Renal cortical epithelial cell (primary cell): ENCODE measurements around the gene CKB. TPM values are rescaled to one million over a fixed set of nuclear protein-coding genes. Genes with fewer than 3 reads are reported as not detected.

Experiments used
- DNase-seq: peaks from one replicate; pipeline ENCODE4 v3.0.0-alpha.2; 2011; ENCODE audit warnings: low read depth
- total RNA-seq: library from RNA; depleted of rRNA; stranded (reverse); fragments of >200 nt; gene quantifications from 2 replicates; pipeline ENCODE4 v1.2.3, GENCODE V29; 2014

Gene CKB
- total RNA-seq, 1 donor from 2014 or later = 340 TPM

DNA sequence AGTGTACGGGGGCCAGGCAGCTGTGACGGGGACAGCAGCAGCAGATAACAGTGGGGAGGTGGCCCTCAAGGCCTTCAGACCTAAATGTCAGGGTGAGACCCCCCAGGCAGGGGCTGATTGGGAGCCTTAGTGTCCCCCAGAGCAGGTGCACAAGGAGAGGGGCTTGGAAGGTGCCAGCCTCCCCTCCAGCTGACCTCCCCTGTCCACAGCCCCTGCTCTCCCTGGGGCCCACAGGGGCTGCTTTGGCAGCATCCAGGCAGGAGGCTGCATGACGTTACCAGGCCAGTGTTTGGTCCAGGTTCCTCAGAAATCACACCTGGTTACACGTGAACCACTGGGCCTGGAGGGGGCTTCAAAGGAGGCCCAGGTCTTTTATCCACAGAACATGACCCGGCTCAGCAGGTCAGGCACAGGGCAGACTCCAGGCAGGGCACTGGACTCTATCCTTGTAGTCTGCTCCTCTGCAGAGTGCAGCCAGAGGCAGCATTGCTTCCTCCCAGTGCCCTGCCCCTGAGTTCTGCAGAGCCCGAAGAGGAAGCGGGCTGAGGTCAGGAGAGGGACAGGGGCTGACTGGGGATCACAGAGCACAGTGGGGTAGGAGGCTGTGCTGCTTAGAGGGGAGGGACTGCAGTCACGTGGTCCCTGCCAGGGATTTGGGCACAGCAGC is 3.8 kb upstream of the CKB start:
- no peak for DNase-seq

- DNase-seq = peak; percentile 76
Measured at GRCh38 chr14:103525430-103526246, 3.0 kb upstream of the CKB start.

DNA sequence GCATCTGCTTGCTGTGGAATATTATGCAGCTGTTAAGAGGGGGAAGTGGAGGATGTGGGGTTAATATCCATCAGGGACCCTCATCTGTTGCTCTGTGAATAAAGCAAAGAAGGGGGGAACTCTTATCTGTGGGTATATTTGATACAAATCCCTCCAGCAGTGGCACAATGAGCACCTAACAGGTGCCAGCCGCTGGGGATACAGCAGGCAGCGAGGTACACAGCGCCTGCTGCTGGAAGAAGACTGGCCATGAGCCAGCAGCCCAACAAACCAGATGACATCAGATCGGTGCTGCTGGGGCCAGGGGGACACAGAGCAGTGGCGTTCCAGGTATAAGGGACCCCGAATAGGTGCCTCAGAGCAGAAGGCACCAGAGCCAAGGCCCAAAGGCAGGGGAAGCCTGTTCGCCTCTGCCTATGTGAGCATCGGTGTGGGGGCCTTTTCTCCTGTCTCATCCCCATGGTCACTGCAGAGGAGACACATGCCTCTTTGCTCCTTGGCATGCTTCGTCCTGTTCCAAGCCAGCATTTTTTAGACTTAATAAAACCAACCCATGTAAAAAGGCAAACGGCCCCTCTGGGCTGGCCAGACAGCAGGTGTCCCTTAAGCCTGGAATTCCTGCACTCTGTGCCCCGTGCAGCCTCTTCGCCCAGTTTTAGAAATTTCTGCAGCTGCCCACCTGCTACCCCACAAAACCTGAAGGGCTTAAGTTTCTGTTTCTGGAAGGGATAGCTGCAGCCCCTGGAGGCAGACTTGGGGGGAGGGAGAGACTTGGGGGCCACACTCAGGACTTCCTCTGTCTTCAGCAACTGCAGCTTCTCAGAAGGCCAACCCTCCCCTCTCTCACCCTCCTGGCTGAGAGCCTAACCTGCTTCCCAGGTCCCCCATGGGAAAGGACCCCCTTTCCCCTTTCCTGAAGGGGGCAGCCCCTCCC is 1.6 kb upstream of the CKB start:
- no peak for DNase-seq

DNA sequence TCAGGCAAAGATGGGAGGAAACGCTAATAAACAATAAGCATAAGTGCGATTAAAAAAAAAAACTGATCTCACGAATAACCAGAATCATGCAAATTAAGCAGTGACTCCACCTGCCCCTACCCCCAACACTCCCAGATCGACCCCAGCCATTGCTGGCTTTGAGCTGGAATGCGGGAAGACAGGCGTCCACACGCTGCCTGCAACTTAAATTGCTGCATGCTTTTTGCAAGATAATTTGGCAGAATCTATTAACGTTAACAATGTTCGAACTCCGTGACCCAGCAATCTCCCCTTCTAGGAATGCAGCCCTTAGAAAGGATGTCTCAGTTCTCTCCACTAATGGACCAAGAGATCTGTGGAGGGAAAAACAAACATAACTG is 935 bp upstream of the CKB start:
- no peak for DNase-seq

DNA sequence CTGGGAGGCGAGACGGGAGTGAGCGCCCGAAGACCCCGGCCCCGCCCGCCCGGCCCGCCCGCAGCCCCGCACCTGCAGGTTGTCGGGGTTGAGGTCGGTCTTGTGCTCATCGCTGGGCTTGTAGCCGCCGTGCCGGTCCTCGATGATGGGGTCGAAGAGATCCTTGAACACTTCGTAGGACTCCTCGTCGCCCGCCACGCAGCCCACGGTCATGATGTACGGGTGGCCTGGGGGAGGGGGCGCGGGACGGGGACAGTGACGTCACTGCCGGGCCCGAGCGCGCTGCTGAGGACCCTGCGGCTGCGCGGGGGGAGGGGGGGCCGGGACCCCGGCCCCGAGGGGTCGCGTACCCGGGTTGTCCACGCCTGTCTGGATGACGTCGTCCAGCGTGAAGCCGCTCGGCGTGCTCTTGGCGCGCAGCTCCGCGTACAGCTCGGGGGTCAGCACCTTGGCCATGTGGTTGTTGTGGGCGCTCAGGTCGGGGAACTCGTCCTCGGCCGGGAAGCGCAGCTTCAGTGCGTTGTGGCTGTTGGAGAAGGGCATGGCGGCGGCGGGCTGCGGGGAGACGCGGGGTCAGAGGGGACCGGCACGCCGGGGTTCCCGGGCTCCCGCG is 573 bp downstream of the CKB start:
- DNase-seq = no peak

DNA sequence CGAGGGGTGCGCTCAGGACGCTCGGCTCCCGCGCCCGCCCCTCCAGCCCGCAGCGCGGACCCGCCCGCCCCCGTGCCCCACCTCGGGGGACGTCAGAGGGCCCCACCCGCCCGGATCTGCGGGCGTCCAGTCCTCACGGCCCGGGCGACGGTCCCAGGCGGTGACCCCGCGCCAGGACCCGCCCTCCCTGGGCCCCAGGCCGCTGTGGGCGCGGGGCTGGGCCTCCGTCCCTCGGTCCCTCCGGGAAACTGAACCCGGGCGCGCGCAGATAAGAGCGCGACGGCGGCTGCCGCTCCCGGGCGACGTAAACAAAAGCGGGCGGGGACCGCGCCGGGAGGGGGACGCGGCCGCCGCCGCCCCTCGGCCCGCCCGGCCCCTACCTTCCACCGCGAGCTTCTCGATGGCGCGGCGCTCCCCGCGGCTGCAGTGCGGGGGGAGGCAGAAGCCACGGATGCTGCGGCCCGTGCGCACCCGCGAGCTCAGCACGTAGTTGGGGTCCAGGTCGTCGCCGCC is 1.1 kb downstream of the CKB start:
- no peak for DNase-seq

DNA sequence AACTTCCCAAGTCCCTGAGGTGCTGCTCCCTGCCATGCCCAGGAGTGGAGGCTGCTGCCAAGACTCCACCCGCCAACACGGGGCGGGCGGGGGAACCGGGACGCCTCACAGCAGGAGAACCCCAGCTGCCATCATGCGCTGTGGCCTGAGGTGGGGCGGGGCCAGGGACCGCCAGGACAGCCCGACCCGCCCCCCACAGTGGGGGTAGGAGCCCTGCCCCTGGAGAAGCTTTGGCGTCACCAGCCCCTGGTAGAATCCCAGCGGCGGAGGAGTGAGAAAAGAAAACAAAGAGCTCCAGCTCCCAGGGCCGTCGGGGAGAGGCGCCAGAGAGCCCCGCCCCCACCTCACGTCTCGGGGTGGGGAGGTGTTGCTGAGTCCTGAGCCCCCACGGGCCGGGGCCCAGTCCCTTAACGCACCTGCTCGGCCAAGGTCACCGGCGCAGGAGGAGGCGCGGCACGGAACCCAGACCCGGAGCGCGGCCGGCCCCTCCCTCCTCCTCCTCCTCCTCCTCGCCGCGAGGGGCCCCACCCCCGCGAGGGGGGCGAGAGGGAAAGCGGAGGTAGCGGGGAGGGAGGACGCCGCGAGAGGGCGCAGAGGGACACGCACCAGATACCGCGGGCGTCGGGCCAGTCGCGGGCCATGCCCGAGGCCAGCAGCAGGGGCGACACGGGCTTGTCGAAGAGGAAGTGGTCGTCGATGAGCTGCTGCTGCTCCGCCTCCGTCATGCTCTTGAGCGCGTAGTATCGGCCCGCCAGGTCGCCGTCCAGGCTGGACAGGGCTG is 1.8 kb downstream of the CKB start:
- DNase-seq = peak; percentile 18

- no peak for DNase-seq
Measured at GRCh38 chr14:103520269-103520656, 2.4 kb downstream of the CKB start.

DNA sequence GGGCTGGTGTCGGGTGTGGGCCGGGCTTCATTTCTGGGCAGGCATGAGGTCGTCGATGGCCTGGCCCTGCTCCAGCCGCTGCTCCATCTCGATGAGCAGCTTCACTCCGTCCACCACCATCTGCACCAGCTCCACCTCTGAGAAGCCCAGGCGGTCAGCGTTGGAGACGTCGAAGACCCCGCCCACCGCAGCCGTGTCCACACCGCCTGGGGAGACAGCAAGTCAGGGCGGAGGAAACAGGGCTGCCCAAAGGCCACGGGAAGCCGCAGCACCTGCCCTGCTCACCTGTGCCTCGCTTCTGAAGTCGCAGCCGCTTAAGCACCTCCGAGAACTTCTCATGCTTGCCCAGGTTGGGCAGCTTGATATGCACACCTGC is 2.8 kb downstream of the CKB start:
- DNase-seq = peak; percentile 44

DNA sequence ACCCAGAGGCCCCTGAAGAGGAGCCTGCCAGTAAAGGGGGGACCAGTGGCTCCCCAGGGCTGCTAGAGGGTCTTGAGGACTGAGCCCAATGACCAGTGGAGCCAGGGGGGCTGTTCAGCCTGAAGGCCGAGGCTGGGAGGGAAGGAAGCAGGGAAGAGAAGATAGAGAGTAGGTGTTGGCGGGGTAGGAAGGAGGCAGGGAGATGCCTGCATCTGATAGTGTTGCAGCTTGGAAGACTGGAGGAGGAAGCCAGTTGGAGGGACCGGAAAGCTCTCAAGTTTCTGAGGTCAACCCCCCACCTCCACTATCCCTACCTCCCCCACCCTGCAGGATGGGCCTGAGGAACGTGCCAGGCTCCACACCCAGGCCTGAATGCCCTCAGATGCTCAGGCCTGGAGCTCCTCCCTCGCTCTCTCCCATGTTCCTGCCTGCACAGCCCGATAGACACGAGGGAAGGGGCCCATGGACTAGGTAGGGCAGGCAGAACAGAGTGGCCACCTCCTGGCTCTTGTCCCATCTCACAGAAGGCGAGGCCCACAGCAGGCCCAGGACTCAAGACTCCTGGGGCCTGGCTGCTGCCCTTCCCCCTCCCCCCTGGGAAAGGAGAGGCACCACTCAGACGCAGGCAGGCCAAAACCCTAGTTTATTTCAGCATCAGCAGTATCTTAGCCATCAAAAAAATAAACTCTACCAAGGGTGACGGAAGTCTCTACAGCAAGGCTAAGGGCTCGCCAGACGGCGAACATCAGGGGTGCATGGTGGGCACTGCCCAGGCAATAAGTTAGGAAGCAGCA is 3.4 kb downstream of the CKB start:
- peak; percentile 13 for DNase-seq

- DNase-seq = peak; percentile 16
Measured at GRCh38 chr14:103518422-103519042, 4.1 kb downstream of the CKB start.

- no peak for DNase-seq
Measured at GRCh38 chr14:103517721-103518421, 4.8 kb downstream of the CKB start.

- no peak for DNase-seq
Measured at GRCh38 chr14:103517174-103517566, 5.5 kb downstream of the CKB start.

DNA sequence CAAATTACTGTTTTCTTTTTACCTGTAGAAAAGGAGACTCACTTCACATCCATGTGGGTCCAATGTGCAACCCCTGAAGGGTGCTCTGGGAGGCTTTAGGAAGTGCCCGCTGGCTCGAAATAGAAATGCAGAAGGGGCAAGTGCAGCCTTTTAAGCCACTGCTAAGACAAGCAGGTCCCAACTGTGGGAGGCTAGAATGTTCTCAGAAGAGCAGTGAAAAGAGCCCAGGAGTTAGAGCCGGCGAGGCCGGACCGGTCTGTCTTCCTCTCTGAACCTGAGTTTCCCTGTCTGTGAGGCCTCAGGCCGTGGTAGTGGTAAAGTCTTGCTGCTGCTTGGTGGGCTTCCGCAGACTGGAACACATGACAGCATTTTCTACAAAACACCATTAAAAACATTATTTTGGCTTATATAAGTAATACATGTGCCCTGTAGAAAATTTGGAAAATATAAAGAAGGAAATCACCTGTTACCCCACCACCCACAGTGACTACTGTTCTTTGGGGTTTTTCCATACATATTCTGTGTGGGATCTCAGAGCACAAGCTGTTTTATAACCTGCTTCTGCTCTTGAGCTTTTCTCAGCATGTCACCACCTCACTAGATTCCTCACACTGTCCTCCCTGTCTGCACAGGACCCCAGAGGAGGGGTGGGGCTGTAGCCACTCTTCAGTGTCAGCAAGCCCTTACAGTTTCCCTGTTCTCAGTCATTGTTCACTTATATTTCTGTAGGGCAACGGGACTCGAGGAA is 6.0 kb downstream of the CKB start:
- no peak for DNase-seq

GRCh38 chr14:103514596-103515421 is 7.8 kb downstream of the CKB start:
- no peak for DNase-seq

GRCh38 chr14:103512701-103513611 is 9.7 kb downstream of the CKB start:
- DNase-seq = peak; percentile 82
